Activated CD4-positive, alpha-beta T cell treated with anti-CD3 and anti-CD28 coated beads, Interleukin-2, amount 10 ng/mL, durations not matched to agents 24 days and 14 days (primary cell): ENCODE data around the gene PRDM1. TPM values are rescaled to one million over a fixed set of nuclear protein-coding genes. Genes with fewer than 3 reads are reported as not detected.

Source experiments
- DNase-seq: peaks from one replicate; pipeline ENCODE4 v3.0.0; 2022
- H3K27ac Mint-ChIP-seq: one replicate; pipeline ENCODE4 v1.8.0; 2022; ENCODE audit warnings: mild to moderate bottlenecking, mixed read lengths
- H3K27me3 Mint-ChIP-seq: one replicate; pipeline ENCODE4 v1.8.0; 2022; ENCODE audit warnings: mixed read lengths
- H3K36me3 Mint-ChIP-seq: one replicate; pipeline ENCODE4 v1.8.0; 2022; ENCODE audit warnings: low read depth, mild to moderate bottlenecking, mixed read lengths
- H3K4me1 Mint-ChIP-seq: one replicate; pipeline ENCODE4 v1.8.0; 2021; ENCODE audit warnings: mixed read lengths
- H3K4me3 Mint-ChIP-seq: one replicate; pipeline ENCODE4 v1.8.0; 2022; ENCODE audit warnings: mild to moderate bottlenecking, moderate library complexity, mixed read lengths
- H3K9me3 Mint-ChIP-seq: one replicate; pipeline ENCODE4 v1.8.0; 2021; ENCODE audit warnings: mixed read lengths
- intact Hi-C: fragments of 100-400 bp; cut with micrococcal nuclease; formaldehyde crosslinking; loops from one replicate; pipeline ENCODE4 v1.15.1; 2023
- total RNA-seq: library from RNA; stranded (reverse); gene quantifications from 2 replicates; pipeline ENCODE4 v1.2.3, GENCODE V29; 2022

The PRDM1 gene
- total RNA-seq, 1 donor from 2014 or later = 37.4 TPM

DNA sequence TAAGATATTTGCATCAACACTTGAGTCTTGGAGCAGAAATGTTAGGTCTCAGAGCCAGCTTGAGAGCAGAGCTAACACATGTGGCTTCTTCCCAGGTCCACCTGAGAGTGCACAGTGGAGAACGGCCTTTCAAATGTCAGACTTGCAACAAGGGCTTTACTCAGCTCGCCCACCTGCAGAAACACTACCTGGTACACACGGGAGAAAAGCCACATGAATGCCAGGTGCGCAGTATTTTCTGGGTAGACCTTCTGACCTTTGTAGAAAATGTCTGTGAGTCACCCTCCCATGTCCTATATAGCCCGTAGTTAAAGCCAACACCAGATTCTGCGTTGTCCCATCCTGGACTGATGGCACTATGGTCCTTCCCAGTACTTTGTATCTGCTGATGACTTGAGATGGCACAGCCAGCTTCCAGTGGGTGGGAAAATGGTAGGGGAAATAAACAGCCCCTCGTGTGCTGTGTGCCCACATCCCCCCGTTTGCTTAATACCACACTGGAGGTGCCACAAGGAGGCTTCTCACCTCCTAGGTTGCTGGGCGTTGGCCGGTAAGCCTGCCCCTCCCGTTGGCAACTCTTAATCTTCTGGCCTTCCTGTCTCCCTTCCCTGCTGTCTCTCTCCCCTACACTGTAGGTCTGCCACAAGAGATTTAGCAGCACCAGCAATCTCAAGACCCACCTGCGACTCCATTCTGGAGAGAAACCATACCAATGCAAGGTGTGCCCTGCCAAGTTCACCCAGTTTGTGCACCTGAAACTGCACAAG is 20.3 kb downstream of the PRDM1 start:
- Mint-ChIP-seq H3K27ac (no peak overlapping the region), H3K4me3 (peak overlapping the region; percentile 31), H3K4me1 (peaks cover 56% of the 10 kb centered on the region), H3K36me3 (peaks cover 80% of the 10 kb centered on the region), H3K27me3 (no peaks in the 10 kb centered on the region), H3K9me3 (no peaks in the 10 kb centered on the region)
- DNase-seq = no peak
- intact Hi-C loops = no loop called here

DNA sequence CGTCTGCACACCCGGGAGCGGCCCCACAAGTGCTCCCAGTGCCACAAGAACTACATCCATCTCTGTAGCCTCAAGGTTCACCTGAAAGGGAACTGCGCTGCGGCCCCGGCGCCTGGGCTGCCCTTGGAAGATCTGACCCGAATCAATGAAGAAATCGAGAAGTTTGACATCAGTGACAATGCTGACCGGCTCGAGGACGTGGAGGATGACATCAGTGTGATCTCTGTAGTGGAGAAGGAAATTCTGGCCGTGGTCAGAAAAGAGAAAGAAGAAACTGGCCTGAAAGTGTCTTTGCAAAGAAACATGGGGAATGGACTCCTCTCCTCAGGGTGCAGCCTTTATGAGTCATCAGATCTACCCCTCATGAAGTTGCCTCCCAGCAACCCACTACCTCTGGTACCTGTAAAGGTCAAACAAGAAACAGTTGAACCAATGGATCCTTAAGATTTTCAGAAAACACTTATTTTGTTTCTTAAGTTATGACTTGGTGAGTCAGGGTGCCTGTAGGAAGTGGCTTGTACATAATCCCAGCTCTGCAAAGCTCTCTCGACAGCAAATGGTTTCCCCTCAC is 21.0 kb downstream of the PRDM1 start:
- H3K9me3 Mint-ChIP-seq = no peaks in the 10 kb centered on the region
- H3K27me3 Mint-ChIP-seq = no peaks in the 10 kb centered on the region
- no peak for DNase-seq
- peaks cover 75% of the 10 kb centered on the region for H3K36me3 Mint-ChIP-seq
- intact Hi-C loops = no loop called here
- H3K4me3 Mint-ChIP-seq = peak overlapping the region; percentile 31
- H3K4me1 Mint-ChIP-seq = peaks cover 59% of the 10 kb centered on the region
- peak overlapping the region; percentile 8 for H3K27ac Mint-ChIP-seq

DNA sequence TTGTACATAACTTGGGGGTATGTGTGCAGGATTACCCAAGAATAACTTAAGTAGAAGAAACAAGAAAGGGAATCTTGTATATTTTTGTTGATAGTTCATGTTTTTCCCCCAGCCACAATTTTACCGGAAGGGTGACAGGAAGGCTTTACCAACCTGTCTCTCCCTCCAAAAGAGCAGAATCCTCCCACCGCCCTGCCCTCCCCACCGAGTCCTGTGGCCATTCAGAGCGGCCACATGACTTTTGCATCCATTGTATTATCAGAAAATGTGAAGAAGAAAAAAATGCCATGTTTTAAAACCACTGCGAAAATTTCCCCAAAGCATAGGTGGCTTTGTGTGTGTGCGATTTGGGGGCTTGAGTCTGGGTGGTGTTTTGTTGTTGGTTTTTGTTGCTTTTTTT is 22.0 kb downstream of the PRDM1 start:
- no peaks in the 10 kb centered on the region for H3K9me3 Mint-ChIP-seq
- H3K27ac Mint-ChIP-seq = no peak overlapping the region
- intact Hi-C loops = no loop called here

DNA sequence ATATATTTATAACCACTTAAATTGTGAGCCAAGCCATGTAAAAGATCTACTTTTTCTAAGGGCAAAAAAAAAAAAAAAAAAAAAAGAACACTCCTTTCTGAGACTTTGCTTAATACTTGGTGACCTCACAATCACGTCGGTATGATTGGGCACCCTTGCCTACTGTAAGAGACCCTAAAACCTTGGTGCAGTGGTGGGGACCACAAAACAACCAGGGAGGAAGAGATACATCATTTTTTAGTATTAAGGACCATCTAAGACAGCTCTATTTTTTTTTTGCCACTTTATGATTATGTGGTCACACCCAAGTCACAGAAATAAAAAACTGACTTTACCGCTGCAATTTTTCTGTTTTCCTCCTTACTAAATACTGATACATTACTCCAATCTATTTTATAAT is 22.9 kb downstream of the PRDM1 start:
- no peaks in the 10 kb centered on the region for H3K9me3 Mint-ChIP-seq
- no peak for DNase-seq
- intact Hi-C loops = no loop called here
- H3K36me3 Mint-ChIP-seq = peaks cover 59% of the 10 kb centered on the region
- no peak overlapping the region for H3K4me3 Mint-ChIP-seq
- peaks cover 57% of the 10 kb centered on the region for H3K4me1 Mint-ChIP-seq
- no peak overlapping the region for H3K27ac Mint-ChIP-seq
- H3K27me3 Mint-ChIP-seq = no peaks in the 10 kb centered on the region

More for the DNA sequence above, 22.0 kb downstream of the PRDM1 start:
- peaks cover 56% of the 10 kb centered on the region for H3K4me1 Mint-ChIP-seq
- H3K4me3 Mint-ChIP-seq = no peak overlapping the region
- H3K27me3 Mint-ChIP-seq = no peaks in the 10 kb centered on the region
- H3K36me3 Mint-ChIP-seq = peaks cover 67% of the 10 kb centered on the region
- DNase-seq = no peak

DNA sequence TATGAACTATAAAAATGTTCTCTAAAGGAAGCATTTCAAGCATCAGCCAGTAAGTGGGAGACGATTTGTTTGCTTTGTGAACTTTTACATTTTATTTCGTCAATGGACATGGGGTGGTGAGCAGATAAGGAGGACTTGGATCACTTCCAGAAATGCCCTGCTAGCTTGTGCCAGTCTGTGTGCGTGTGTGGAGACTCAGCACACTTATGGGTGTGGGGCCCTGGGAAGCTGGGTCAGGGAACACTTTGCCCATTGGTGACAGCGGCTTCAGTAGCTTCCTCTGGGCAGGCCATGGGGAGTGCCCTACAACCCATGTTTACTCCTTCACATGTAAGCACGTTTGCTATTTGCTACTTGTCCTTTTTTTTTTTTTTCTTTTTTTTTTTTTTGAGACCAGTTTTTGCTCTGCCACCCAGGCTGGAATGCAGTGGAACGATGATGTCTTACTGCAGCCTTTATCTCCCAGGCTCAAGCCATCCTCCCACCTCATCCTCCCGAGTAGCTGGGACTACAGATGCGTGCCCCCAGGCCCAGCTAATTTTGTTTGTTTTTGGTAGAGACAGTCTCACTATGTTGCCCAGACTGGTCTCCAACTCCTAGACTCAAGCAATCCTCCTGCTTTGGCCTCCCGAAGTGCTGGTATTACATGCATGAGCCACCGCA is 24.2 kb downstream of the PRDM1 start:
- intact Hi-C loops = no loop called here
- peaks cover 62% of the 10 kb centered on the region for H3K4me1 Mint-ChIP-seq
- DNase-seq = no peak
- H3K9me3 Mint-ChIP-seq = no peaks in the 10 kb centered on the region
- H3K27me3 Mint-ChIP-seq = no peaks in the 10 kb centered on the region
- H3K4me3 Mint-ChIP-seq = no peak overlapping the region
- H3K36me3 Mint-ChIP-seq = peaks cover 48% of the 10 kb centered on the region
- no peak overlapping the region for H3K27ac Mint-ChIP-seq

DNA sequence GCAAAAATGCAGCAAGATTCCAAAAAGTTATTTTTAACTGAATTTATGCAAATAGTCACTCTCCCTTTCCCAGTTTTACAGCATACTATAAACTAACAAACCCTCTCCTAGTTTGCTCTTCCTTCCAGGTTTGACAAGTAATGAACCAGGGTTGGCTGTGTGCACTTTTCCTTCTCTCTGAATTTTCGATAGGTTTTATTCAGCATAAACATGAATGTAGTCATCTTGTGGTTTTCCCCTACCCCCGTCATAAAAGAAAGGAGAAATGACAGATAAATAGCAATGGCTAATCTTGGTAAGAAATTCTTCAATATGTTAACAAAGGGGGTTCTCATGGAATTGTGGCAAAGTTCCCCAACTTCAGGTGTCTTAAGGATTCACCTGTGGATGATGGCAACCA is 26.3 kb downstream of the PRDM1 start:
- H3K9me3 Mint-ChIP-seq = no peaks in the 10 kb centered on the region
- peak overlapping the region; percentile 39 for H3K4me3 Mint-ChIP-seq
- peaks cover 60% of the 10 kb centered on the region for H3K4me1 Mint-ChIP-seq
- peak overlapping the region; percentile 46 for H3K27ac Mint-ChIP-seq
- intact Hi-C loops = no loop called here
- H3K36me3 Mint-ChIP-seq = peaks cover 26% of the 10 kb centered on the region
- no peak for DNase-seq
- no peaks in the 10 kb centered on the region for H3K27me3 Mint-ChIP-seq

DNA sequence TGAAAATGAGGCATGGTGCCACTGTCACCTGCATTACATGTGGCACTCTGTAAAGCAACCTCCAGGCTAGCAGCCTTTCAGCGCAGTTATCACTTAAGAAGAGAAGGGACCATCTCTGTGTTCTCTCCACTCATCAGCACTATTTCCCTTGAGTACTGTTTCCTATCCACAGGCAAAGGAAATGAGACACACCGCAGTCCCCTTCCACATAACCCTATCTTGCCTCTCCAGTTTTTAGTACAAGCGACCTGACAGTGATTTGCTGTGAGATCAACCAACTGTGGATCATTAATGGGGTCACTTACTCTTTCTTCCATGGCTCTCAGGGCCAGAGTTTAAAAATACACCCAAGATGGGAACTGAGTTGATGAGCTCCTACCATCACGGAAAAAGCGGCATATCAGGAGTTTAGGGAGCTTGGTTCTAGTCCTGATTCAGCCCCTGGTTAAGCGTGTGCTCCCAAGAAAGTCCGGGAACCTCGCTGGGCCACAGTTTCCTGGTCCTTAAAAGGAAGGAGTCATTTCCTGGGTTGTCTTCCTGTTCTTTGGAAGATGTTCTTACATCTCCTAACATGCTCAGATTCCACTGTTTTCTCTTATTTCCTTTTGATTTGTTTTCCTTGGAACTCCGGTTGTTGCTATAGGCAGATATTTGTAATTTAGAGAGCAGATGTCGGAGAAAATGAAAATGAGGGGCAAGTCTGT is 27.3 kb downstream of the PRDM1 start:
- no peak for DNase-seq
- Mint-ChIP-seq H3K9me3 (no peaks in the 10 kb centered on the region), H3K27me3 (no peaks in the 10 kb centered on the region), H3K4me3 (peak overlapping the region; percentile 36), H3K27ac (peak overlapping the region; percentile 45), H3K4me1 (peaks cover 64% of the 10 kb centered on the region), H3K36me3 (peaks cover 19% of the 10 kb centered on the region)
- intact Hi-C loops = no loop called here

DNA sequence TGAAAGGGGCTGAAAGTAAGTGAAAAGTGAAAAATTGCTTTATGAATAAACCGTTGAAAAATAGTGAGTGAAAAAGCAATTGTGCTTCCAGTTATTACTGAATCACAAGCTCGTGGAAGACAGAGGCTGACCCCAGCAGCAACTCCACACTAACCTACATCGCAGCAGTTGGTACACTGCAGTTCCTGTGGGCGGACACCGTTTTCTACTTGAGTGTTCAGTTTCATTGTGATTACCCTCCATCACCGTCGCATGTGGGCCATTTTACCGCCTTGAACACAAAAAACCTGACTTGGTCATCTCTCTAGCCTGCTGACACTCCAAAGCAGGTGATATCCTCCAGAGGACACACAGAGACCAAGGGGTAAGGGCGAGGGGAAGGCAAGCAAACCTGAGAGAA is 28.4 kb downstream of the PRDM1 start:
- peaks cover 72% of the 10 kb centered on the region for H3K4me1 Mint-ChIP-seq

DNA sequence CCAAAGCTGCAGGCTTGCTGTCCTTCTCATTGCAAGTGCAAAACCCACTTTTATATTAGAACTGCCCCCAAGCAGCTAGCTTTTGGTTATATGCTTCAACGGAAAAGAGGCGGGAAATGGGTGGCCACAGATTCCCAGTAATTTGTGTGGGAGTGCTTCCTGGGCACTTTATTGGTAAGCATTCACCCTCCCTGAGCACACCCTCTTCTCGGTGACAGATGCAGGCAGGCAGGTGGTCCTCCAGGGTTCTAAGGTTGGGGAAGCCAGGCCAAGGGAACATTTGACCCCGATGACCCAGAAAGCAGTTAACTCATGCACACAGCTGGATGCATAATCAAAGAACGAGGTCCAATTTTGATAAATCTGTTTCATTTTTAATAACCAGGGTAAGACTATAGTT is 29.1 kb downstream of the PRDM1 start:
- Mint-ChIP-seq H3K27ac (no peak overlapping the region), H3K27me3 (no peaks in the 10 kb centered on the region), H3K36me3 (peaks cover 6% of the 10 kb centered on the region), H3K4me1 (peaks cover 76% of the 10 kb centered on the region), H3K4me3 (no peak overlapping the region), H3K9me3 (peaks cover 7% of the 10 kb centered on the region)
- DNase-seq = no peak
- intact Hi-C loops = no loop called here

More for the DNA sequence above, 28.4 kb downstream of the PRDM1 start:
- Mint-ChIP-seq H3K36me3 (peaks cover 10% of the 10 kb centered on the region), H3K9me3 (peaks cover 2% of the 10 kb centered on the region), H3K27ac (peak overlapping the region; percentile 88), H3K4me3 (peak overlapping the region; percentile 36), H3K27me3 (no peaks in the 10 kb centered on the region)
- peak; percentile 81 for DNase-seq
- intact Hi-C loops = loop anchor here (1.0 kb wide), 5 partner anchors 12 to 72 kb away; no protein-coding TSS in a partner anchor

DNA sequence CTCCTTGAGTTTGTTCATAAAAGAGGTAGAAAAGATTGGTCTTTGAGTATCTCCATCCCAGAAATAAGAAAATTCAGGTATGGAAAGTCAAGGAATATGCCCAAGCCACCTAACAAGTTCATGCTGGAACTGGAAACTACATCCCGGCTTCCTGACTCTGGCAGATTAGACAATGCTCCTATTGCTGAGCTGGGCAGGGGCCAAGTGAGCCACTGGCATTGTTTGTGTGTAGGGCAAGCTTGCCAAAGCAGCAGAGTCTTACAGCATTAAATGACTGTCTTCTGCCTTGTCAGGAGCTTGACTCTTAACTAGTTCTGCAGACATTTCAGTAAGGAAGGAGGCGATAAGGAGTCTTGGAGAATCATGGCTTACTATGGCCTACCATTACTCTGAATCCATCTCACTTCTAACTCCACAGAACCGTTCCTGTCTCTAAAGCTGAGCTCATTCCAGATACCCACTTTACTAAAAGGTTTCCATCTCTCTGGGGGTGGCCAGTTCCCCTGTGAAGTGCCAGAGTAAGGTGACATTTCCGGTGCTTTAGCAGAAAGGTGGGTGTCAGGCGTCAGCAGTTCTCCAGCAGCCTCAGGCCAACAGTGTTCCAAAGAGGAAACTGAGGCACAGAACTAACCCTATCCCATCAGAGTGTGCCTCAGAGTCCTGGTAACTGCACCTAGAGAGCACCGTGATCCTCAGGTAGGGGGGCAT is 30.1 kb downstream of the PRDM1 start:
- Mint-ChIP-seq H3K9me3 (peaks cover 7% of the 10 kb centered on the region), H3K27ac (no peak overlapping the region), H3K4me1 (peaks cover 79% of the 10 kb centered on the region), H3K36me3 (peaks cover 3% of the 10 kb centered on the region), H3K4me3 (no peak overlapping the region), H3K27me3 (no peaks in the 10 kb centered on the region)
- no peak for DNase-seq
- intact Hi-C loops = no loop called here

DNA sequence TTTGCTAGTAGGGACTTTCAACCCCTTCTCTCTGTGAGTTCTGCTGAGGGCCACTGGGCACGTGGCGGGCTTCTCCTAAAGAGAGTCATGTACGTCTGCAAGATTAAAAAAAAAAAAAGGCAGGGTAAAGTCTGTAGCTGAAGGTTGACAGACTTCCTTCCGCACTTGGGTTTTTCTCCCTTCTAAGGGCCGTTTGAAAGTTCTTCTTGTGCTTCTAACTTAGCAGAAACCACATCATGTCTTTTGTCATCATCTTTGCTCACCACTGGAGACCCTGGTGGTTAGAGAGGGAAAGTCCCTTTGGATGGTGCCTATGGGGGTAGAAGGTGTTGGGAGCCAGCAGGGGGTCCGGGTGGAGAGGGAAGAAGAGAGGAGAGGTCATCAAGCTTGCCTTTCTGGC is 31.4 kb downstream of the PRDM1 start:
- Mint-ChIP-seq H3K27me3 (no peaks in the 10 kb centered on the region), H3K9me3 (peaks cover 7% of the 10 kb centered on the region), H3K4me3 (peak overlapping the region; percentile 29), H3K27ac (peak overlapping the region; percentile 81), H3K4me1 (peaks cover 76% of the 10 kb centered on the region), H3K36me3 (peaks cover 3% of the 10 kb centered on the region)
- peak; percentile 88 for DNase-seq
- intact Hi-C loops = loop anchor here (1.0 kb wide), 1 partner anchor 9 kb away; no protein-coding TSS in a partner anchor

DNA sequence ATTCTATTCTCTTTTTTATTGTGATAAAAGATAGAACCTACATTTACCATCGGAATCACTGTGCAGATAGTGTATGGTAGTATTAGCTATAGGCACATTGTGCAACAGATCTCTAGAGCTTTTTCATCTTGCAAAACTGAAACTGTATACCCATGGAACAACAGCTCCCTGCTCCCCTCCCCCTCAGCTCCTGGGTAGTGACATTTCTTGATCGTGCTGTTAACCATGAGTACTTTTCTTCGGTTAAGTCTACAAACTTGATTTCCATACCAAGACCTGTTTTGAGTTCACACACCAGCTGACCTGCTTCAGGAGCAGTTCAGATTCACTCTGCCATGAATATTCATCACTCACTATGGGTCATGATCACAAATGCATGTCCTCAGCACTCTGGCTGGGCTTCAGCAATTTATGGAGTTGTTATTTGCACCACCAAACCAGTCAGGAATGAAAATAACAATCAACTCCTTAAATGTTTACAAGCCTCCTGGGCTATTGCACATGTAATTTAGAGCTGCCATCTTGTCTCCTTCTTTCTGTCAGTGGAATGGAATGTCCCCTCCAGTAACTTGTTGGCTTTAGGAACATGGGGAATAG is 32.8 kb downstream of the PRDM1 start:
- H3K27me3 Mint-ChIP-seq = no peaks in the 10 kb centered on the region
- intact Hi-C loops = no loop called here
- peak overlapping the region; percentile 55 for H3K27ac Mint-ChIP-seq
- H3K4me3 Mint-ChIP-seq = no peak overlapping the region
- peak; percentile 73 for DNase-seq
- peaks cover 3% of the 10 kb centered on the region for H3K36me3 Mint-ChIP-seq
- H3K4me1 Mint-ChIP-seq = peaks cover 69% of the 10 kb centered on the region
- peaks cover 7% of the 10 kb centered on the region for H3K9me3 Mint-ChIP-seq

DNA sequence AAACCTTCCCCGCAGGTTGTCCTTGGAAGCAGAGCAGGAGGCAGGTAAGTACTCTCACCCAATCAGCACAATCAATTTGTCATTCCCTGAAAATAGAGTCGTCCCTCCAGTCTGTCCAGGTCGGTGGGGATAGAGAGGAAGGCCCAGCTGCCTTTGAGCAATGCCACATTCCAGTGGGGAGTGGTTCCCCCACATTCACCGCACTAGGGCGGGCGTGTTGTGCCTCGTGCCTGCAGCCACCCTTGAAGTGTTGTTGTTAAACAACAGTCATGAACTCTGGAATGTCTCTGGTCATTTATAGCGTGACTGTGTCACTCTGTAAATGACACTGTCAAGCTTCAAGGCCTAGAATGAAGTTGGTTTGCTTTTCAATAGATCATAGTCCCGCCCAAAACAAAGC is 33.4 kb downstream of the PRDM1 start:
- intact Hi-C loops = no loop called here
- H3K27ac Mint-ChIP-seq = peak overlapping the region; percentile 30
- peaks cover 2% of the 10 kb centered on the region for H3K27me3 Mint-ChIP-seq
- no peak overlapping the region for H3K4me3 Mint-ChIP-seq
- peaks cover 7% of the 10 kb centered on the region for H3K9me3 Mint-ChIP-seq
- H3K4me1 Mint-ChIP-seq = peaks cover 67% of the 10 kb centered on the region
- DNase-seq = no peak
- H3K36me3 Mint-ChIP-seq = peaks cover 3% of the 10 kb centered on the region
